HUES64 (cell line): ENCODE results near the gene ADTRP. TPM values are rescaled to one million over a fixed set of nuclear protein-coding genes. Genes with fewer than 3 reads are reported as not detected.

Experiments
- H3K27ac ChIP-seq: 2 replicates; pipeline ENCODE4 v1.7.0; 2013; ENCODE audit warnings: low read depth, low read length, inconsistent platforms
- H3K27me3 ChIP-seq: 2 replicates; pipeline ENCODE4 v1.6.1; 2013; ENCODE audit warnings: mild to moderate bottlenecking, low read length; ENCODE audit not compliant: insufficient read depth
- H3K36me3 ChIP-seq: 2 replicates; pipeline ENCODE4 v1.6.1; 2013; ENCODE audit warnings: mild to moderate bottlenecking, low read length; ENCODE audit not compliant: insufficient read depth
- H3K4me1 ChIP-seq: 2 replicates; pipeline ENCODE4 v1.6.1; 2013; ENCODE audit warnings: mild to moderate bottlenecking, low read length, moderate library complexity; ENCODE audit not compliant: insufficient read depth
- H3K4me3 ChIP-seq: 2 replicates; pipeline ENCODE4 v1.5.1; 2013; ENCODE audit warnings: mild to moderate bottlenecking, low read length, moderate library complexity
- H3K9ac ChIP-seq: 2 replicates; pipeline ENCODE4 v1.6.1; 2013; ENCODE audit warnings: mild to moderate bottlenecking, low read depth, low read length
- H3K9me3 ChIP-seq: 2 replicates; pipeline ENCODE4 v1.6.1; 2013; ENCODE audit warnings: low read depth, low read length; ENCODE audit not compliant: insufficient read depth
- WGBS: fragments of 150-250, 120-280 bp; methylation state at CpG from one replicate; pipeline ENCODE4 v1.1.7; 2013; ENCODE audit warnings: missing lambda C conversion rate; 5-methylcytosine and 5-hydroxymethylcytosine counted together
- polyA plus RNA-seq, 2 experiments: library from polyadenylated mRNA; stranded (reverse); fragments of 50-300 nt; gene quantifications; one replicate each; pipeline ENCODE4 v1.2.3, GENCODE V29; 2013

ADTRP gene
- not detected for polyA plus RNA-seq (2013, experiment 1 of 2)
- not detected for polyA plus RNA-seq (2013, experiment 2 of 2)

GRCh38 chr6:11778648-11779328, at the start of gene ADTRP:
TSS of gene ADTRP (minus strand) at chr6:11778803. CDS start at chr6:11778759, 44 bp downstream.
- Histone ChIP-seq H3K9ac (no peak within 1 kb of the TSS), H3K27ac (no peak within 1 kb of the TSS), H3K4me3 (no peak within 1 kb of the TSS), H3K4me1 (peaks cover 11% of the 10 kb centered on the region), H3K27me3 (no peaks in the 10 kb centered on the region), H3K9me3 (no peaks in the 10 kb centered on the region), H3K36me3 (no peaks in the 10 kb centered on the region)
- WGBS: 92% methylated on average over 8 of the region's 8 CpGs

- WGBS: 95% methylated on average over 8 of the region's 8 CpGs
- no peaks in the 10 kb centered on the region for H3K9me3 ChIP-seq
- H3K4me1 ChIP-seq: no peaks in the 10 kb centered on the region
- no peak overlapping the region for H3K4me3 ChIP-seq
- no peak overlapping the region for H3K9ac ChIP-seq
- no peaks in the 10 kb centered on the region for H3K27me3 ChIP-seq
- H3K36me3 ChIP-seq: no peaks in the 10 kb centered on the region
- no peak overlapping the region for H3K27ac ChIP-seq
Observed at GRCh38 chr6:11826779-11827178, 48.2 kb upstream of the ADTRP start.

- H3K36me3 ChIP-seq: no peaks in the 10 kb centered on the region
- no peaks in the 10 kb centered on the region for H3K9me3 ChIP-seq
- no peak overlapping the region for H3K27ac ChIP-seq
- H3K9ac ChIP-seq: no peak overlapping the region
- H3K4me3 ChIP-seq: no peak overlapping the region
- 92% methylated on average over 4 of the region's 4 CpGs for WGBS
- no peaks in the 10 kb centered on the region for H3K4me1 ChIP-seq
- no peaks in the 10 kb centered on the region for H3K27me3 ChIP-seq
Observed at GRCh38 chr6:11824986-11825385, 46.4 kb upstream of the ADTRP start.

- H3K27ac ChIP-seq: no peak overlapping the region
- H3K4me1 ChIP-seq: no peaks in the 10 kb centered on the region
- H3K9ac ChIP-seq: no peak overlapping the region
- WGBS: 91% methylated on average over 5 of the region's 5 CpGs
- no peak overlapping the region for H3K4me3 ChIP-seq
- no peaks in the 10 kb centered on the region for H3K36me3 ChIP-seq
- no peaks in the 10 kb centered on the region for H3K27me3 ChIP-seq
- no peaks in the 10 kb centered on the region for H3K9me3 ChIP-seq
Observed at GRCh38 chr6:11822346-11822745, 43.7 kb upstream of the ADTRP start.

GRCh38 chr6:11821781-11822180, 43.2 kb upstream of the ADTRP start:
- no peaks in the 10 kb centered on the region for H3K9me3 ChIP-seq
- no peak overlapping the region for H3K4me3 ChIP-seq
- no peaks in the 10 kb centered on the region for H3K36me3 ChIP-seq
- no peak overlapping the region for H3K9ac ChIP-seq
- no peaks in the 10 kb centered on the region for H3K27me3 ChIP-seq
- H3K27ac ChIP-seq: no peak overlapping the region
- 89% methylated on average over 3 of the region's 3 CpGs for WGBS
- no peaks in the 10 kb centered on the region for H3K4me1 ChIP-seq

GRCh38 chr6:11820821-11821220, 42.2 kb upstream of the ADTRP start:
- WGBS: 95% methylated on average over 2 of the region's 4 CpGs
- no peak overlapping the region for H3K27ac ChIP-seq

GRCh38 chr6:11819486-11819885, 40.9 kb upstream of the ADTRP start:
- Histone ChIP-seq H3K4me1 (no peaks in the 10 kb centered on the region), H3K27me3 (no peaks in the 10 kb centered on the region), H3K4me3 (no peak overlapping the region), H3K9ac (no peak overlapping the region), H3K27ac (no peak overlapping the region), H3K36me3 (no peaks in the 10 kb centered on the region), H3K9me3 (no peaks in the 10 kb centered on the region)
- 95% methylated on average over 3 of the region's 3 CpGs for WGBS

More at GRCh38 chr6:11820821-11821220, 42.2 kb upstream of the ADTRP start:
- Histone ChIP-seq H3K36me3 (no peaks in the 10 kb centered on the region), H3K9me3 (no peaks in the 10 kb centered on the region), H3K4me3 (no peak overlapping the region), H3K27me3 (no peaks in the 10 kb centered on the region), H3K4me1 (no peaks in the 10 kb centered on the region), H3K9ac (no peak overlapping the region)

- no peak overlapping the region for H3K27ac ChIP-seq
- 100% methylated on average over 1 of the region's 1 CpG for WGBS
Observed at GRCh38 chr6:11815231-11815630, 36.6 kb upstream of the ADTRP start.

GRCh38 chr6:11814819-11815218, 36.2 kb upstream of the ADTRP start:
- no peaks in the 10 kb centered on the region for H3K36me3 ChIP-seq
- H3K27ac ChIP-seq: no peak overlapping the region
- no peaks in the 10 kb centered on the region for H3K27me3 ChIP-seq
- H3K9ac ChIP-seq: no peak overlapping the region
- H3K4me1 ChIP-seq: no peaks in the 10 kb centered on the region
- H3K4me3 ChIP-seq: no peak overlapping the region
- no peaks in the 10 kb centered on the region for H3K9me3 ChIP-seq
- 95% methylated on average over 4 of the region's 4 CpGs for WGBS

More at GRCh38 chr6:11815231-11815630, 36.6 kb upstream of the ADTRP start:
- Histone ChIP-seq H3K4me3 (no peak overlapping the region), H3K9me3 (no peaks in the 10 kb centered on the region), H3K27me3 (no peaks in the 10 kb centered on the region), H3K9ac (no peak overlapping the region), H3K36me3 (no peaks in the 10 kb centered on the region), H3K4me1 (no peaks in the 10 kb centered on the region)

GRCh38 chr6:11814106-11814505, 35.5 kb upstream of the ADTRP start:
- 98% methylated on average over 2 of the region's 2 CpGs for WGBS

GRCh38 chr6:11813606-11814005, 35.0 kb upstream of the ADTRP start:
- Histone ChIP-seq H3K27me3 (no peaks in the 10 kb centered on the region), H3K4me3 (no peak overlapping the region), H3K36me3 (no peaks in the 10 kb centered on the region), H3K9me3 (no peaks in the 10 kb centered on the region), H3K4me1 (no peaks in the 10 kb centered on the region), H3K9ac (no peak overlapping the region), H3K27ac (no peak overlapping the region)
- WGBS: 96% methylated on average over 4 of the region's 4 CpGs

More at GRCh38 chr6:11814106-11814505, 35.5 kb upstream of the ADTRP start:
- H3K9ac ChIP-seq: no peak overlapping the region
- H3K9me3 ChIP-seq: no peaks in the 10 kb centered on the region
- no peaks in the 10 kb centered on the region for H3K27me3 ChIP-seq
- H3K36me3 ChIP-seq: no peaks in the 10 kb centered on the region
- H3K4me1 ChIP-seq: no peaks in the 10 kb centered on the region
- H3K27ac ChIP-seq: no peak overlapping the region
- H3K4me3 ChIP-seq: no peak overlapping the region

- Histone ChIP-seq H3K9ac (no peak overlapping the region), H3K27ac (no peak overlapping the region), H3K4me1 (no peaks in the 10 kb centered on the region), H3K9me3 (no peaks in the 10 kb centered on the region), H3K36me3 (no peaks in the 10 kb centered on the region), H3K4me3 (no peak overlapping the region), H3K27me3 (no peaks in the 10 kb centered on the region)
- WGBS: 92% methylated on average over 2 of the region's 2 CpGs
Observed at GRCh38 chr6:11812951-11813350, 34.3 kb upstream of the ADTRP start.
